PC-3 (cell line): ENCODE measurements around the gene GABARAPL1. TPM values are rescaled to one million over a fixed set of nuclear protein-coding genes. Genes with fewer than 3 reads are reported as not detected.
A peak's percentile ranks its signal among the peaks of the same experiment; 100 is the strongest.

ENCODE experiments used
- ATAC-seq: fragments of 200-7000 bp; cut with Tn5 transposase; 2 replicates; pipeline ENCODE4 v1.9.1; 2020; ENCODE audit warnings: mild to moderate bottlenecking, moderate library complexity
- BruUV-seq: library from RNA; stranded (reverse); fragments of 400-500 nt; replicated peaks from 2 replicates; lab custom pipeline; 2021; lab: Mats Ljungman, UMichigan
- CTCF ChIA-PET: fragments of 300-600 bp; sonication (Branson Sonifier 250); formaldehyde crosslinking; loops from one replicate; lab custom pipeline; 2022; ENCODE audit warnings: antibody characterized with exemption; lab: Charles Lee
- POLR2A ChIA-PET: fragments of 300-600 bp; sonication (Branson Sonifier 250); formaldehyde crosslinking; loops from one replicate; lab custom pipeline; 2022; ENCODE audit warnings: antibody characterized with exemption; ENCODE audit not compliant: unreplicated experiment; lab: Charles Lee
- DNase-seq: peaks from one replicate; pipeline ENCODE4 v3.0.0-alpha.2; 2015
- H2AFZ ChIP-seq: fragments of 300-600 bp; sonication (generic); 2 replicates; pipeline ENCODE4 v1.6.0; 2016; ENCODE audit warnings: antibody characterized with exemption, low read length
- H3F3A ChIP-seq: fragments of 300-600 bp; sonication (generic); one replicate; pipeline ENCODE4 v1.6.0; 2017; ENCODE audit warnings: antibody characterized with exemption, low read length, control low read depth, mild to moderate bottlenecking; ENCODE audit not compliant: unreplicated experiment
- H3K27ac ChIP-seq: fragments of 300-600 bp; sonication (generic); 2 replicates; pipeline ENCODE4 v1.5.1; 2016; ENCODE audit warnings: mild to moderate bottlenecking, low read length
- H3K27me3 ChIP-seq: fragments of 300-600 bp; sonication (generic); 2 replicates; pipeline ENCODE4 v1.6.1; 2016; ENCODE audit warnings: low read length, mixed read lengths
- H3K36me3 ChIP-seq: fragments of 300-600 bp; sonication (generic); 2 replicates; pipeline ENCODE4 v1.6.1; 2016; ENCODE audit warnings: low read depth, mixed run types, low read length, mixed read lengths
- H3K4me1 ChIP-seq: fragments of 300-600 bp; sonication (generic); 2 replicates; pipeline ENCODE4 v1.5.1; 2016; ENCODE audit warnings: low read length; ENCODE audit not compliant: insufficient read depth
- H3K4me2 ChIP-seq: fragments of 300-600 bp; sonication (generic); 2 replicates; pipeline ENCODE4 v1.6.0; 2016; ENCODE audit warnings: low read length
- H3K4me3 ChIP-seq: fragments of 300-600 bp; sonication (generic); 2 replicates; pipeline ENCODE4 v1.5.1; 2016; ENCODE audit warnings: mild to moderate bottlenecking, low read length, mixed read lengths
- H3K79me2 ChIP-seq: fragments of 300-600 bp; sonication (generic); 2 replicates; pipeline ENCODE4 v1.6.1; 2017; ENCODE audit warnings: low read length, mixed read lengths
- H3K9ac ChIP-seq: fragments of 300-600 bp; sonication (generic); 2 replicates; pipeline ENCODE4 v1.6.0; 2016; ENCODE audit warnings: mild to moderate bottlenecking, low read length
- H3K9me2 ChIP-seq: fragments of 300-600 bp; sonication (generic); replicated peaks from 2 replicates; pipeline ENCODE4 v1.6.1; 2016; ENCODE audit warnings: mixed run types, low read length, mixed read lengths
- H3K9me3 ChIP-seq: fragments of 300-600 bp; sonication (generic); 2 replicates; pipeline ENCODE4 v1.6.1; 2016; ENCODE audit warnings: low read length, mixed read lengths
- H4K20me1 ChIP-seq: fragments of 300-600 bp; sonication (generic); 2 replicates; pipeline ENCODE4 v1.6.1; 2016; ENCODE audit warnings: low read length, mixed read lengths
- CTCF ChIP-seq: fragments of 300-600 bp; sonication (generic); conservative IDR thresholded peaks from 2 replicates; pipeline ENCODE4 v1.5.1; 2017; ENCODE audit warnings: antibody characterized with exemption, low read depth, mild to moderate bottlenecking, low read length
- EZH2 ChIP-seq: fragments of 300-600 bp; sonication (generic); IDR thresholded peaks from one replicate; pipeline ENCODE4 v1.6.1; 2017; ENCODE audit warnings: antibody characterized with exemption, mild to moderate bottlenecking, low read length; ENCODE audit not compliant: unreplicated experiment
- EZH2phosphoT487 ChIP-seq: fragments of 300-600 bp; sonication (generic); IDR thresholded peaks from 2 replicates; pipeline ENCODE4 v1.6.1; 2018; ENCODE audit warnings: mild to moderate bottlenecking, antibody characterized with exemption, low read length, borderline replicate concordance
- intact Hi-C: fragments of 100-400 bp; cut with micrococcal nuclease; formaldehyde crosslinking; loops from 2 replicates; pipeline ENCODE4 v1.9.0; 2023
- total RNA-seq: library from RNA; depleted of rRNA; stranded (reverse); fragments of >200 nt; gene quantifications from 2 replicates; pipeline ENCODE4 v1.2.3, GENCODE V29; 2014

Gene GABARAPL1
- total RNA-seq, 1 experiment from 2014 or later: 14.9 TPM

GRCh38 chr12:10189653-10190052 is 23.0 kb upstream of the GABARAPL1 start:
- H3F3A ChIP-seq: peaks cover 10% of the 10 kb centered on the region
- peak overlapping the region; percentile 32 for H3K27ac ChIP-seq

GRCh38 chr12:10190558-10191388 is 21.9 kb upstream of the GABARAPL1 start:
- Histone ChIP-seq H2AFZ (no peak overlapping the region), H3K4me1 (peaks cover 41% of the 10 kb centered on the region), H3K9me3 (no peaks in the 10 kb centered on the region), H3K27ac (peak overlapping the region; percentile 66), H4K20me1 (no peaks in the 10 kb centered on the region), H3F3A (peaks cover 10% of the 10 kb centered on the region), H3K79me2 (no peaks in the 10 kb centered on the region), H3K36me3 (no peaks in the 10 kb centered on the region), H3K9ac (no peak overlapping the region), H3K4me2 (peak overlapping the region; percentile 71), H3K9me2 (no peaks in the 10 kb centered on the region), H3K27me3 (no peaks in the 10 kb centered on the region), H3K4me3 (no peak overlapping the region)
- ChIA-PET CTCF (interaction anchor here (0.6 to 1.0 kb wide), 2 partner anchors 37 to 458 kb away, joined by 3 to 8 read pairs; partner anchors contain the start of gene CLECL1), POLR2A (no interaction called here)
- TF ChIP-seq CTCF: peak; percentile 78
- no peak for TF ChIP-seq EZH2
- no peak for TF ChIP-seq EZH2phosphoT487
- BruUV-seq: no TSS peak
- peak; percentile 82 for DNase-seq
- peak; percentile 77 for ATAC-seq
- intact Hi-C loops: loop anchor here (1.0 to 5.0 kb wide), 3 partner anchors 8 to 158 kb away; partner anchors contain the start of gene CLEC9A

More at GRCh38 chr12:10189653-10190052, 23.0 kb upstream of the GABARAPL1 start:
- BruUV-seq: no TSS peak
- Histone ChIP-seq H3K9me2 (no peaks in the 10 kb centered on the region), H3K27me3 (no peaks in the 10 kb centered on the region), H4K20me1 (no peaks in the 10 kb centered on the region), H3K79me2 (no peaks in the 10 kb centered on the region), H3K4me2 (peak overlapping the region; percentile 66; the same call in 1 of the 2 replicates), H3K9ac (no peak overlapping the region), H3K9me3 (no peaks in the 10 kb centered on the region), H3K36me3 (no peaks in the 10 kb centered on the region), H3K4me3 (no peak overlapping the region), H3K4me1 (peaks cover 41% of the 10 kb centered on the region), H2AFZ (peak overlapping the region; percentile 63; the same call in 1 of the 2 replicates)
- DNase-seq (peak; percentile 66), ATAC-seq (peak; percentile 9; the same call in 1 of the 2 replicates)
- ChIA-PET CTCF (interaction anchor here (0.5 to 1.1 kb wide), 4 partner anchors 19 to 527 kb away, joined by 3 to 4 read pairs (median 3); no protein-coding TSS in a partner anchor), POLR2A (interaction anchor here (0.6 kb wide), 1 partner anchor 23 kb away, joined by 5 read pairs; no protein-coding TSS in a partner anchor)
- intact Hi-C loops: loop anchor here (1.0 to 5.0 kb wide), 2 partner anchors 7 to 157 kb away; partner anchors contain the start of gene CLEC9A
- TF ChIP-seq EZH2phosphoT487 (no peak), EZH2 (no peak), CTCF (no peak)
